Measurements from ENCODE around the gene KIRREL3. TPM values are rescaled to one million over a fixed set of nuclear protein-coding genes. Genes with fewer than 3 reads are reported as not detected.
A peak's percentile ranks its signal among the peaks of the same experiment; 100 is the strongest.

KIRREL3 gene
- total and polyA plus RNA-seq, 2 of the 4 experiments (the other 2 are of a cell fraction) = 10.9 to 15.9 TPM

DNA sequence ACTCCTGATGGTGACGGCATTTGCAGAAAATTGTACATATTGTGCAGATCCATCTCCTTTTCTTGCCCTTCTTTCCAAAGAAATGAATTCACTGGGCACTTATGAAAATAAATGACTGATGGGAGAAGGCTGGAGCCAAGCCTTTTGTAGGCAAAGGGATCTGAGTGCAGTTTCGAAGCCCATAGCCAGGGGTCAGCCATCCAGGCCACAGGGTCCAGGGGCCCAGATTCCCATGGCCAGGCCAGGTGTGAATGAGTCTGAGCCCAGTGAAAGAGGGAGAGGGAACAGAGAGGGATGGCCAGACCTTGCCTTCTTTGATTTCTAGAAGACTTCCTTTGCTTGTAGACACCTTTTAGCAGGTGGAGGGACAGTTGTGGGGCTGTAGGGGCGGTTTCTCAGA is 209.1 kb downstream of the KIRREL3 start:
- Histone ChIP-seq H3K27ac (ENCODE audit: insufficient read depth, low read length) (no peak overlapping the region), H2BK5ac (ENCODE audit: low read depth, low read length, poor library complexity, severe bottlenecking) (no peak overlapping the region), H2BK15ac (ENCODE audit: low read depth, low read length) (no peak overlapping the region), H4K5ac (ENCODE audit: low read depth, low read length) (no peak overlapping the region), H3K56ac (ENCODE audit: extremely low read depth, insufficient read depth, low read length) (no peak overlapping the region), H2BK20ac (ENCODE audit: low read depth, low read length) (no peak overlapping the region), H2AK5ac (ENCODE audit: low read depth, low read length) (peak overlapping the region; percentile 54; the same call in 1 of the 2 replicates), H4K91ac (ENCODE audit: insufficient read depth, low read depth, low read length) (peak overlapping the region; percentile 38; the same call in 1 of the 2 replicates), H3K27me3 (ENCODE audit: control insufficient read depth, insufficient read depth, low read length) (no peaks in the 10 kb centered on the region), H4K20me1 (ENCODE audit: insufficient read depth, low read length) (0 out of 2 replicates have a peak, but pooled peaks cover 3% of the 10 kb centered on the region), H3K14ac (replicated peaks; ENCODE audit: low read depth, low read length) (no peak overlapping the region; the same call in 1 of the 2 replicates), H3K36me3 (ENCODE audit: control insufficient read depth, insufficient read depth, low read length) (no peaks in the 10 kb centered on the region), H3K9ac (ENCODE audit: low read depth, low read length) (no peak overlapping the region), H3K23ac (ENCODE audit: low read depth, low read length) (no peak overlapping the region), H3K9me1 (ENCODE audit: insufficient read depth, low read length) (peaks cover 11% of the 10 kb centered on the region), H2AFZ (replicated peaks; ENCODE audit: low read length, poor library complexity) (no peak overlapping the region), H3K18ac (ENCODE audit: low read depth, low read length) (no peak overlapping the region), H2AK9ac (replicated peaks; ENCODE audit: low read depth, low read length, poor library complexity) (no peak overlapping the region), H3K4me1 (ENCODE audit: control insufficient read depth, insufficient read depth, low read length) (peaks cover 5% of the 10 kb centered on the region), H3K4ac (ENCODE audit: low read depth, low read length) (peak overlapping the region; percentile 25; the same call in 1 of the 2 replicates), H4K8ac (ENCODE audit: low read depth in 2 of 2, low read length in 2 of 2) (no peak overlapping the region), H3K4me3 (ENCODE audit: insufficient read depth, low read depth, low read length) (no peak overlapping the region), H3K79me1 (ENCODE audit: low read depth in 1 of 2, low read length in 2 of 2) (peaks cover 17 to 22% of the 10 kb centered on the region in 2 experiments), H3K4me2 (ENCODE audit: low read depth, low read length) (no peak overlapping the region), H3K9me3 (ENCODE audit: control insufficient read depth, insufficient read depth, low read length) (no peaks in the 10 kb centered on the region), H2BK120ac (ENCODE audit: low read depth, low read length) (peak overlapping the region; percentile 9; the same call in 1 of the 2 replicates)
- dilution Hi-C loops (cut with HindIII; ENCODE audit: low sequenced_read_pairs, unreplicated experiment) (no loop called here), in situ Hi-C loops (cut with MboI; ENCODE audit: low sequenced_read_pairs) (no loop called here), intact Hi-C loops (cut with micrococcal nuclease) (loop anchor here (5.0 to 10.0 kb wide), 3 partner anchors 167 to 203 kb away; no protein-coding TSS in a partner anchor)
- no TSS peak for BruUV-seq (replicated peaks)
- CTCF ChIA-PET = interaction anchor here (1.2 to 1.6 kb wide), 6 partner anchors 75 to 208 kb away, joined by 4 to 8 read pairs (median 4); partner anchors contain the start of gene KIRREL3
- DNase-seq (no peak), ATAC-seq (ENCODE audit: low read depth) (no peak)
- TF ChIP-seq, protein P1, sequence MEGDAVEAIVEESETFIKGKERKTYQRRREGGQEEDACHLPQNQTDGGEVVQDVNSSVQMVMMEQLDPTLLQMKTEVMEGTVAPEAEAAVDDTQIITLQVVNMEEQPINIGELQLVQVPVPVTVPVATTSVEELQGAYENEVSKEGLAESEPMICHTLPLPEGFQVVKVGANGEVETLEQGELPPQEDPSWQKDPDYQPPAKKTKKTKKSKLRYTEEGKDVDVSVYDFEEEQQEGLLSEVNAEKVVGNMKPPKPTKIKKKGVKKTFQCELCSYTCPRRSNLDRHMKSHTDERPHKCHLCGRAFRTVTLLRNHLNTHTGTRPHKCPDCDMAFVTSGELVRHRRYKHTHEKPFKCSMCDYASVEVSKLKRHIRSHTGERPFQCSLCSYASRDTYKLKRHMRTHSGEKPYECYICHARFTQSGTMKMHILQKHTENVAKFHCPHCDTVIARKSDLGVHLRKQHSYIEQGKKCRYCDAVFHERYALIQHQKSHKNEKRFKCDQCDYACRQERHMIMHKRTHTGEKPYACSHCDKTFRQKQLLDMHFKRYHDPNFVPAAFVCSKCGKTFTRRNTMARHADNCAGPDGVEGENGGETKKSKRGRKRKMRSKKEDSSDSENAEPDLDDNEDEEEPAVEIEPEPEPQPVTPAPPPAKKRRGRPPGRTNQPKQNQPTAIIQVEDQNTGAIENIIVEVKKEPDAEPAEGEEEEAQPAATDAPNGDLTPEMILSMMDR (conservative IDR thresholded peaks at IDR 0.05; ENCODE audit: low read depth, low read length) = 0 out of 2 replicates have a peak, but pooled peaks have one; percentile 13
- TF ChIP-seq RFX5 (IDR thresholded peaks at IDR 0.05; ENCODE audit: low read depth, low read length) = no peak
- POLR2A ChIA-PET (ENCODE audit: unreplicated experiment) = no interaction called here
- WGBS, 2 experiments (ENCODE audit: extremely low coverage in 2 of 2, insufficient read length in 1 of 2) = no CpG with 5 or more reads among the region's 3 CpGs

Measured in IMR-90 (cell line).